ENCODE data around the gene TSPAN32.
"Not testable (repeated sequence)": the region's sequence is repeated elsewhere in the genome, so short reads cannot be mapped to it uniquely, and the experiment has no call there.

The TSPAN32 gene

DNA sequence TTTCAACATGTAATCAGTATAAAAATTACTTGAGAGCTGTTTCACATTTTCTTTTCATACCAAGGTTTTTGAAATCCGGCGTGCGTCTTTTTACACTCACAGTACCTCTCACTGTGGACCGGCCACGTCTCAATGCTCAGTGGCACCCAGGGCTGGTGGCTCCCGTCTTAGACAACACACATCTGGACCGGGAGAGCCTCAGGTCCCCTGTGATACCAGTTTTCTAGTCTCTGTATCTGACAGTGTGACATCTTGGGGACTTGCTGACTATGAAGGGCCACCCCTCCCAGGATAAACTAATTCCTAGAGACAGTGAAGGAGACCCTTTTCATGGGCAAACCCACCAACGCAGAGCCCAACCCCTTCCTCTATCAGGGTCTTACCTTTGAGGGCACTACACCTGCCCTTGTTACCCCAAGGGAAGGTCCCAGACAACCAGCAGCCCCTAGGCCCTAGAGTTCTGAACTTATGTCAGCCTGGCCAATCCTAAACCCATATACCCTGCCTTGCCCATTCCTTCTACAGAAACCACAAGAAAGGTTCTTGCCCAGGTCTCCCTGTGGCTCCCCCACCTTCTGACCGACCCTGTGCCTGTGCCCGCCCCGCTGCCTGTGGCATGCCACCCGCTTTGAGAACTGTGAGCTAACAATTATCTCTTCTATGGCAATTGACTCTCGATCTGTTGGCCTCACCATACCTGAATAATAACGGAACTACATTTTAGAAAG is 25.4 kb upstream of the TSPAN32 start:
- peaks cover 51% of the 10 kb centered on the region for H3K27me3 ChIP-seq (ENCODE audit: control insufficient read depth, insufficient read depth, low read length)
- no peaks in the 10 kb centered on the region for H3K36me3 ChIP-seq (ENCODE audit: control insufficient read depth, low read depth, low read length)
- no peak overlapping the region for H3K9ac ChIP-seq (ENCODE audit: low read length)
- H3K4me1 ChIP-seq (ENCODE audit: control insufficient read depth, low read depth, low read length): peaks cover 7% of the 10 kb centered on the region
- H3K9me3 ChIP-seq (ENCODE audit: control insufficient read depth, low read depth, low read length): no peaks in the 10 kb centered on the region
- no peak overlapping the region for H3K4me3 ChIP-seq (ENCODE audit: low read length)
- H3K27ac ChIP-seq (ENCODE audit: low read length): no peak overlapping the region

DNA sequence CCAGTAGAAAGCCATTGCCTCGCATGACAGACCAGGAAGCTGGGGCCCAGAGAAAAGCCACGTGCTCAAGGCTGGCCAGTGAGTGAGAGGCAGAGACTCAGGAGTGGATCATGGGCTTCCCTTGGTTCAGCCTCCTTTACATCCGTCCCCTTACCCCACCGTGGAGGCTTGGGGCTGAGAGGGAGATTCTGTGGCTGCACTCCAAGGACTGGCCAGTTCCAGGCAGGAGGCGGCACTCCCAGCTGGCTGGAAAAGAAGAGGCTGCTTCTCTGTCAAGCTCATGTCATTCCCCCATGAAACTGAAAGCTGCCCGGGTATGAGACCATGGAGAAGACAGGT is 24.8 kb upstream of the TSPAN32 start:
- peaks cover 7% of the 10 kb centered on the region for H3K4me1 ChIP-seq (ENCODE audit: control insufficient read depth, low read depth, low read length)
- H3K4me3 ChIP-seq (ENCODE audit: low read length): no peak overlapping the region
- no peaks in the 10 kb centered on the region for H3K36me3 ChIP-seq (ENCODE audit: control insufficient read depth, low read depth, low read length)
- H3K9me3 ChIP-seq (ENCODE audit: control insufficient read depth, low read depth, low read length): no peaks in the 10 kb centered on the region
- H3K27ac ChIP-seq (ENCODE audit: low read length): no peak overlapping the region
- H3K27me3 ChIP-seq (ENCODE audit: control insufficient read depth, insufficient read depth, low read length): peaks cover 46% of the 10 kb centered on the region
- H3K9ac ChIP-seq (ENCODE audit: low read length): no peak overlapping the region

DNA sequence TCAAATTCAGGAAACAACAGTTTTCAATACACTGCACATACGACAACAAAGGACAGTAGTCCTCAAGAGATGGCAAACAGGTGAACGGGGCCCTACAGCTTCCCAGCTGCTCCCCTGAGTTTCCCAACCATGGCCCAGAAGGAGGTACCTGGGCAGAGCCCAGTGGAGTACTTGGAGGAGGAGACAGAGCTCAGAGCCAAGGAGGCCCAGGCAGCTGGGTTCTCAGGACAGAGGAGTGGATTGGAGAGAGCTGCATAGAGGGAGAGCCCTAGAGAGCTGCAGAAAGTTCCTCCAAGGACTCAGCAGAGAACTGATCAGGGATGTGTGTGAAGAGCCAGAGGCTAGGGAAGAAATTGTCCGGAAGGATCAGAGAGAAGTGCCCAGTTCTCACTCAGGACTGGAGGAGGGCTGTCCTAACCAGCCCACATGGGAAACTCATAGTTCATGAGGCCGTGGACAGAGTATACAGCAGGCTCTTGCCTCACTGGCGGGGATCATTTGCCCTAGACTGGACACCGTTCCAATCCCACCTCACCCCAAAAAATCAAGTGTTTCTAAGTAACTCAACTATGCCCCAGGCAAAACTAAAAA is 23.8 kb upstream of the TSPAN32 start:
- H3K4me3 ChIP-seq (ENCODE audit: low read length): no peak overlapping the region
- H3K9ac ChIP-seq (ENCODE audit: low read length): no peak overlapping the region
- H3K27ac ChIP-seq (ENCODE audit: low read length): no peak overlapping the region
- H3K9me3 ChIP-seq (ENCODE audit: control insufficient read depth, low read depth, low read length): no peaks in the 10 kb centered on the region
- no peaks in the 10 kb centered on the region for H3K36me3 ChIP-seq (ENCODE audit: control insufficient read depth, low read depth, low read length)
- peaks cover 7% of the 10 kb centered on the region for H3K4me1 ChIP-seq (ENCODE audit: control insufficient read depth, low read depth, low read length)
- H3K27me3 ChIP-seq (ENCODE audit: control insufficient read depth, insufficient read depth, low read length): peaks cover 35% of the 10 kb centered on the region

DNA sequence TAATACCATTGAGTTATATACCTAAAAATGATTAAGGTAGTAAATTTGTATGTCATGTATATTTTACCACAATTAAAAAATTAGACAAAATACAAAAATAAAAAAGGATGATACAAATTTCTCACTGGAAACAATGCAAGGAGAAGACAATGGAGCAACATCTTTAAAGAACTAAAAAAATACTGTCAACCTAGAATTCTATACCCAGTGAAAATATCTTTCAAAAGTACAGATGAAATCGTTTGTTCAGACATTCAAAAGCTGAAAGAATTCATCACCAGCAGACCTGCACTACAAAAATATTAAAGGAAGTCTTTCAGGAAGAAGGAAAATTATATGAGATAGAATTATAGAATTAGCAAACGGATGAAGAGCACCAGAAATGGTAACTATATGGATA is 21.6 kb upstream of the TSPAN32 start:
- Histone ChIP-seq H3K27ac (ENCODE audit: low read length) (no peak overlapping the region), H3K27me3 (ENCODE audit: control insufficient read depth, insufficient read depth, low read length) (peaks cover 24% of the 10 kb centered on the region), H3K4me1 (ENCODE audit: control insufficient read depth, low read depth, low read length) (peaks cover 7% of the 10 kb centered on the region), H3K9ac (ENCODE audit: low read length) (no peak overlapping the region), H3K4me3 (ENCODE audit: low read length) (no peak overlapping the region), H3K9me3 (ENCODE audit: control insufficient read depth, low read depth, low read length) (no peaks in the 10 kb centered on the region), H3K36me3 (ENCODE audit: control insufficient read depth, low read depth, low read length) (no peaks in the 10 kb centered on the region)

DNA sequence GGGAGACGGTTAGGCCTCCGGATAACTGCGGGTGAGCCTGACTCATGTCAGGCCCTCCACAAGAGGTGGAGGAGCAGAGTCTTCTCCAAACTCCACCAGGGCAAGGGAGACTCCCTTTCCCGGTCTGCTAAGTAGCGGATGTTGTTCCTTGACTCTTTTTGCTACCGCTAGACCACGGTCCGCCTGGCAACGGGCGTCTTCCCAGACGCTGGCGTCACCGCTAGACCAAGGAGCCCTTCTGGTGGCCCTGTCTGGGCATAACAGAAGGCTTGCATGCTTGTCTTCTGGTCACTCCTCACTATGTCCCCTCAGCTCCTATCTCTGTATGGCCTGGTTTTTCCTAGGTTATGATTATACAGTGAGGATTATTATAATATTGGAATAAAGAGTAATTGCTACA is 15.5 kb upstream of the TSPAN32 start:
- H3K4me3 ChIP-seq (ENCODE audit: low read length); H3K9me3 ChIP-seq (ENCODE audit: control insufficient read depth, low read depth, low read length); H3K36me3 ChIP-seq (ENCODE audit: control insufficient read depth, low read depth, low read length); H3K4me1 ChIP-seq (ENCODE audit: control insufficient read depth, low read depth, low read length); H3K9ac ChIP-seq (ENCODE audit: low read length); H3K27ac ChIP-seq (ENCODE audit: low read length): not testable (repeated sequence)
- peaks cover 23% of the 10 kb centered on the region for H3K27me3 ChIP-seq (ENCODE audit: control insufficient read depth, insufficient read depth, low read length)

DNA sequence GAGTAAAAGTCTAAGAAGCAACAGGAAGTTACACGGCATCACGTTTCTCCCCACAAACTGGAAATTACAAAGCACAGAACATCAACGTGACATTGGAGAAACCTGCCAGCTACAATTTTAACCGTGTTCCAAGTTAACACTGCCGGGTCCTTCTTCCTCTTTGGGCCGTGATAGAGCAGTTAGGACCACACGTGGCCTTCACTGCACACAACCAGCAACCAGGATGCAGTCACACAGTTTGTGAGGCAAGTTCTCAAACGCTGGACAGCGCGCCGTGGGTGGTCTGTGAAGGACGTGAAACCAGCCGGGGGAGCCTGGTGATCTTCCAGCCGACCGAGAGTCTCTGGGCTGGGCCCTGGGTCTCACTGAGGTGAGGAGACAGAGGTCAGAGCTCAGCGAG is 14.7 kb upstream of the TSPAN32 start:
- Histone ChIP-seq H3K4me1 (ENCODE audit: control insufficient read depth, low read depth, low read length) (peaks cover 5% of the 10 kb centered on the region), H3K9me3 (ENCODE audit: control insufficient read depth, low read depth, low read length) (no peaks in the 10 kb centered on the region), H3K9ac (ENCODE audit: low read length) (no peak overlapping the region), H3K4me3 (ENCODE audit: low read length) (no peak overlapping the region), H3K27me3 (ENCODE audit: control insufficient read depth, insufficient read depth, low read length) (peaks cover 23% of the 10 kb centered on the region), H3K36me3 (ENCODE audit: control insufficient read depth, low read depth, low read length) (no peaks in the 10 kb centered on the region), H3K27ac (ENCODE audit: low read length) (no peak overlapping the region)

DNA sequence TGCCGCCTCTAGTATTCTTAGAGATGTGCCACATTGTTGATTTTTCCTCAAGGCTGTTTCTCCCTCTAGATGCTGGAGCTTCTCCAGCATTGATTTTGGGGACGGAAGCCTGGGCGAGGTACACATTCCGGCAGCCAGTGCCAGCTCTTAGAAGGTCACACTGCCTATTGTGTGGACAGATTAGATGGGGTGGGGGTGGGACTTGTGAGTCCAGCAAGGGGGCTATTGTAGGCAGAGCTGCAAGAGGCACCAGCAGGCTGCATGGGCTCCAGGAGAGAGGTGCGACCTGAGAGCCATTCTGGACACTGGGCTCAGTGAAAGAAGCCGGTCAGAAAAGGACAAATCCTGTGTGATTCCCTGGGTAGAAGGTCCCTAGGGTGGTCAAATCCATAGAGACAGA is 12.5 kb upstream of the TSPAN32 start:
- Histone ChIP-seq H3K9ac (ENCODE audit: low read length) (no peak overlapping the region), H3K27me3 (ENCODE audit: control insufficient read depth, insufficient read depth, low read length) (peaks cover 16% of the 10 kb centered on the region), H3K36me3 (ENCODE audit: control insufficient read depth, low read depth, low read length) (no peaks in the 10 kb centered on the region), H3K4me3 (ENCODE audit: low read length) (no peak overlapping the region), H3K4me1 (ENCODE audit: control insufficient read depth, low read depth, low read length) (peaks cover 5% of the 10 kb centered on the region), H3K27ac (ENCODE audit: low read length) (no peak overlapping the region), H3K9me3 (ENCODE audit: control insufficient read depth, low read depth, low read length) (no peaks in the 10 kb centered on the region)

DNA sequence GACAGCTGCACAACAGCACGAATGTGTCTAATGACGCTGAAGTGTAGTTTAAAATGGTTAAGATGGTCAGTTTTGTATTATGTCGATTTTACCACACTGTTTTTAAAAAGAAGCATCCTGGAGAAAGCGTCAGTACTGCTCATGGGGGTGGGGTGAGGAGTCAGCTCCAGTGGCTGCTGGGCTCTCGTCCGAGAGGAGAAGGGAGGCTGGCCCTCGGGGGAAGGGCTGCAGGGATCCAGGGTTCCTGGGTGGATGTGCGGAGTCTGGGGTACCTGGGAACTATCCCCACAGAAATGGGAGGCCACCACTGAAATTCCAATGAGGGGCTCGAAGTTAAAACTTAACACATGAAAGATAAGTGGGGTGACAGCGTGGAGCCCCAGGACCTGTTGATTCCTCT is 12.0 kb upstream of the TSPAN32 start:
- Histone ChIP-seq H3K9me3 (ENCODE audit: control insufficient read depth, low read depth, low read length) (no peaks in the 10 kb centered on the region), H3K9ac (ENCODE audit: low read length) (no peak overlapping the region), H3K27ac (ENCODE audit: low read length) (no peak overlapping the region), H3K36me3 (ENCODE audit: control insufficient read depth, low read depth, low read length) (no peaks in the 10 kb centered on the region), H3K4me1 (ENCODE audit: control insufficient read depth, low read depth, low read length) (peaks cover 5% of the 10 kb centered on the region), H3K4me3 (ENCODE audit: low read length) (no peak overlapping the region), H3K27me3 (ENCODE audit: control insufficient read depth, insufficient read depth, low read length) (peaks cover 12% of the 10 kb centered on the region)

DNA sequence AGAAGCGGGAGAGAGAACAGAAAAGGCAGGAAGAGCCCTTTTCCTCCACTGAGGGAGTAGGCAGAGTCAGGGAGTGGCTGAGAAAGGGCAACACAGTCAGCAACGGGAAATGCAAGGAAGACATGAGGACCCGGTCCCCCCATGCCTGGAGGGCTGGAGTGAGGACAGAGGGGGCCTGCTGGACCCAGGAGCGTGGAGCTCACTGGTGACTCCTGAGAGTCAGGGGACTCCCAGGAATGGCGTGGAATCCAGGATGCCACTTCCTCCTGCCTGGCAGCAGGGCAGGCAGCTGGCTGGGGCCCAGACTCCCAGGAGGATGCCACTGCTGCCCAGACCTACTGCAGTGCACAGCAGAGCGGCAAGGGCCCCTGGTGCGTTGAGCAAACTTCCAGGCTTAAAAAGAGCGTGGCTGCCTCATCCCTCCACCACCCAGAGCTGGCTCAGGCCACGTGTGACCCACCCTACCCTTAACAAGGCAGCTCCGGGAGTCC is 11.4 kb upstream of the TSPAN32 start:
- no peak overlapping the region for H3K9ac ChIP-seq (ENCODE audit: low read length)

DNA sequence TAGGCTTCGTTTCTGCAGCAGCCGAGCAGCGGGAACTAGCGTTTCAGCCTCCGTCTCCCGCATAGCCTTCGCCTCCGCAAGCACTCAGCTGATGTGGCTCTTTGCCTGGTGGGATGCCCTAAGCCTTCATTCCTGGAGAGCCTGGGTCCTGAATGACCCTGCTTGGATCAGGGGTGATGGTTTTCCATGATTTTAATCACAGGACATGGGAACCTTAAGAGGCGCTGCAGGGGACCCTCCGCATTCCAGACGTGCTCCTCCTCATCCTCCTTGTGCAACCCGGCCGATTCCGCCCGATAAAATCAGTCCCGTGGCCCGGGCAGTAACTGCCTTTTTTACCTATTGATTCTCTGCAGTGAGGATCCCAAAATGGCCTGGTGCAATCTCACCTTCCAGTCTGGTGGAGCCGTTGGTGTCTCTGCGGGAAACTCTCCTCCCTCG is 8.3 kb upstream of the TSPAN32 start:
- Histone ChIP-seq H3K36me3 (ENCODE audit: control insufficient read depth, low read depth, low read length) (no peaks in the 10 kb centered on the region), H3K4me1 (ENCODE audit: control insufficient read depth, low read depth, low read length) (peaks cover 5% of the 10 kb centered on the region), H3K9ac (ENCODE audit: low read length) (no peak overlapping the region), H3K27me3 (ENCODE audit: control insufficient read depth, insufficient read depth, low read length) (peaks cover 12% of the 10 kb centered on the region), H3K9me3 (ENCODE audit: control insufficient read depth, low read depth, low read length) (no peaks in the 10 kb centered on the region), H3K27ac (ENCODE audit: low read length) (no peak overlapping the region), H3K4me3 (ENCODE audit: low read length) (no peak overlapping the region)

More for the DNA sequence above, 11.4 kb upstream of the TSPAN32 start:
- H3K36me3 ChIP-seq (ENCODE audit: control insufficient read depth, low read depth, low read length): no peaks in the 10 kb centered on the region
- peaks cover 12% of the 10 kb centered on the region for H3K27me3 ChIP-seq (ENCODE audit: control insufficient read depth, insufficient read depth, low read length)
- no peak overlapping the region for H3K27ac ChIP-seq (ENCODE audit: low read length)
- H3K4me3 ChIP-seq (ENCODE audit: low read length): no peak overlapping the region
- peaks cover 5% of the 10 kb centered on the region for H3K4me1 ChIP-seq (ENCODE audit: control insufficient read depth, low read depth, low read length)
- H3K9me3 ChIP-seq (ENCODE audit: control insufficient read depth, low read depth, low read length): no peaks in the 10 kb centered on the region

DNA sequence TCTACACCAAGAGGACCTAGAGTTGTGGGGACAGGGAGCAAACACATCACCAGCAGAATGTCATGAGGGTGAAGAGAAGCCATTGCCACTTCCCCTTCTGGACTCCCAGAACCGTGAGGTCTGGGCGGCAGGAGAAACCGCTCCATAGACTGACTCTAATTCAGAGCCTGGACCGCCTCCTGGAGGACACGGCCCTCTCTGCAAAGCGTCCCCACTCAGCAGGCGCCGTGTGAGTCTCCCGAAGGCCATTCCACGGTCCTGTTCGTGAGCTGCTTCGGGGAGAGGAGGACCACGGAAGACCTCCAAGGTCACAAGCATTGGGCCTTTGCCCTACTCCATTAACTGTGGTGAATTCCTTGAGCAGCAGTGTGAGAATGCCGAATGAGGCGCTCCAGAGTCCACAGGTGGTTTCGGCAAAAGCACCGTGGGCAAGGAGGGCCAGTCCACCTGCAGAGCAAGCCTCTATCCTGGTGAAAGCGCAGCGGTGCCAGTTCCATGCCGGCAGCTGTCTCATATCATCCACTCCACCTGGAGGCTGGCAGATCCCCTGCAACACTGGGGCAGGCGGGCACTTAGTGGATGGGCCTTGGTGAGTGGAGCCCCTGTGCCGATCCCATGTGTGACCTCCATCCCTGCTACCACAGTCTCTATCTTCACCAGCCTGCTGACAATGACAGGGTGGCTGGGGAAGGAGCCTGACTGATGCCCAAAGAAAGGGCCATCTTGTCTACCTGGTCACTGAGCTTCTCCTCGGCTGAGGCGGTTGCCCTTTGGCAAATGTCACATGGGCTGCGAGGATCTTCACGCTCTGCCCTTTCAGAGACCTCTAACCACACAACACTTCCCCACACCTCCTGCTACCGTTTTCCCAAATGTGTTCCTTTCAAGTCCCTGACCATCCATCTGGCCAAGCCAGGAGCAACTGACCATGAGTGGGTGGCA is 7.6 kb upstream of the TSPAN32 start:
- Histone ChIP-seq H3K4me1 (ENCODE audit: control insufficient read depth, low read depth, low read length) (peaks cover 5% of the 10 kb centered on the region), H3K9me3 (ENCODE audit: control insufficient read depth, low read depth, low read length) (no peaks in the 10 kb centered on the region), H3K27ac (ENCODE audit: low read length) (no peak overlapping the region), H3K27me3 (ENCODE audit: control insufficient read depth, insufficient read depth, low read length) (peaks cover 12% of the 10 kb centered on the region), H3K9ac (ENCODE audit: low read length) (no peak overlapping the region), H3K4me3 (ENCODE audit: low read length) (no peak overlapping the region), H3K36me3 (ENCODE audit: control insufficient read depth, low read depth, low read length) (no peaks in the 10 kb centered on the region)
